Measurements from ENCODE around the gene BNIP3. TPM values are rescaled to one million over a fixed set of nuclear protein-coding genes. Genes with fewer than 3 reads are reported as not detected.
A peak's percentile ranks its signal among the peaks of the same experiment; 100 is the strongest.

BNIP3 gene
- total and polyA plus RNA-seq, 2 donors (not counting 3 experiments of a cell fraction or from before 2014, with no cell fraction given), result 51.4 to 53.3 TPM

DNA sequence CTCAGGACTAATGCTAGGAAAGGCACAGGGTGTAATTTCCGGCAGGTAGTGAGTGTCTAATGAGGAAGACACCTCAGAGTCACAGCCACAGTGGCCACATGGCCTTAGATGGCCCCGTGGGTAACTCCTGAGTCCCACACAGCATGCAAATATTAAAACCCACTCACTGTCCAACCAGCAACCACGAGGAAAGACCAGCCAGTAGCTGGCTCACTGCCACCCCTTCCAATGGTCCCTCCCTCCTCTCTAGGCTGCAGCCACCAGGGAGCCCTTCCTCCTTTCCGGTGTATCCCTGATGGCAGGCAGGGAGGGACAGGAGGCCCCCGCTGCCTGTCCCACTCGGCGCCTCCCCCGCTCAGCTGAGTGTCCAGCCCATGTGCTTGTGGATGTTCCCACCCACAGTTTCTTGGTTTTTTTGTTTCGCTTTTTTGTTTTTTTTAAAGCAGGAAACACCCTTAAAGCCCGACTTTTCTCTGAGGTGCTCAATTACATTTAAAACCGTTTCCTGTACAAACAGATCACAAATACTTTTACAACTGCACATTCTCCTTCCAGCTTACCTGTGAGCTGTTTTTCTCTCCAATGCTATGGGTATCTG is 9.2 kb downstream of the BNIP3 start:
- H3K4me2 ChIP-seq (ENCODE audit: insufficient read depth, low read length), result no peak overlapping the region
- POLR2A ChIA-PET, result no interaction called here
- H3K27me3 ChIP-seq (ENCODE audit: control insufficient read depth in 2 of 2, insufficient read depth in 2 of 2, low read length in 2 of 2), result no peaks in the 10 kb centered on the region
- CTCF ChIA-PET, result interaction anchor here (1.3 to 4.6 kb wide), 3 partner anchors 25 to 87 kb away, joined by 4 to 33 read pairs (median 7); no protein-coding TSS in a partner anchor
- peaks cover 59% of the 10 kb centered on the region for H3K79me2 ChIP-seq (ENCODE audit: control insufficient read depth, insufficient read depth, low read length)
- H3K36me3 ChIP-seq (ENCODE audit: control insufficient read depth in 2 of 2, extremely low read depth in 1 of 2, insufficient read depth in 2 of 2, low read length in 2 of 2), result peaks cover 5 to 18% of the 10 kb centered on the region in 2 experiments
- no peak overlapping the region for H3K4me3 ChIP-seq (replicated peaks in 1 of 3; ENCODE audit: insufficient read depth in 1 of 3, low read depth in 1 of 3, low read length in 3 of 3)
- peaks cover 11% of the 10 kb centered on the region for H3K4me1 ChIP-seq (ENCODE audit: control insufficient read depth, extremely low read depth, insufficient read depth, low read length)
- FAIRE-seq, result peak; percentile 48
- no peaks in the 10 kb centered on the region for H4K20me1 ChIP-seq (replicated peaks; ENCODE audit: control insufficient read depth, extremely low read depth, insufficient read depth, low read length)
- no TSS peak for BruUV-seq (replicated peaks)
- intact Hi-C loops (cut with micrococcal nuclease), result loop anchor here (1.0 kb wide), 1 partner anchor 51 kb away; no protein-coding TSS in a partner anchor
- H3K27ac ChIP-seq (ENCODE audit: insufficient read depth, low read depth, low read length), result no peak overlapping the region
- peak; percentile 46 for DNase-seq (ENCODE audit: low read depth, low spot score)
- no peak overlapping the region for H2AFZ ChIP-seq (ENCODE audit: low read depth, low read length)
- dilution Hi-C loops (cut with MboI; ENCODE audit: extremely low pct_ligation_motif_present, low sequenced_read_pairs), result no loop called here
- H3K9me1 ChIP-seq (replicated peaks; ENCODE audit: control insufficient read depth, extremely low read depth, insufficient read depth, low read length), result no peaks in the 10 kb centered on the region
- H3K9ac ChIP-seq (replicated peaks; ENCODE audit: extremely low read depth, insufficient read depth, low read length), result no peak overlapping the region
- H3K9me3 ChIP-seq (replicated peaks; ENCODE audit: control insufficient read depth, insufficient read depth, low read length), result no peaks in the 10 kb centered on the region
- TF ChIP-seq EZH2 (IDR thresholded peaks at IDR 0.05; ENCODE audit: borderline replicate concordance, low read depth, low read length, severe bottlenecking), result no peak
- no peak for TF ChIP-seq JUN (IDR thresholded peaks at IDR 0.05; ENCODE audit: borderline replicate concordance, insufficient read depth, insufficient read length, low read depth)
- TF ChIP-seq POLR2A (IDR thresholded peaks at IDR 0.05; ENCODE audit: low read depth, low read length), result no peak
- TF ChIP-seq, protein P1, sequence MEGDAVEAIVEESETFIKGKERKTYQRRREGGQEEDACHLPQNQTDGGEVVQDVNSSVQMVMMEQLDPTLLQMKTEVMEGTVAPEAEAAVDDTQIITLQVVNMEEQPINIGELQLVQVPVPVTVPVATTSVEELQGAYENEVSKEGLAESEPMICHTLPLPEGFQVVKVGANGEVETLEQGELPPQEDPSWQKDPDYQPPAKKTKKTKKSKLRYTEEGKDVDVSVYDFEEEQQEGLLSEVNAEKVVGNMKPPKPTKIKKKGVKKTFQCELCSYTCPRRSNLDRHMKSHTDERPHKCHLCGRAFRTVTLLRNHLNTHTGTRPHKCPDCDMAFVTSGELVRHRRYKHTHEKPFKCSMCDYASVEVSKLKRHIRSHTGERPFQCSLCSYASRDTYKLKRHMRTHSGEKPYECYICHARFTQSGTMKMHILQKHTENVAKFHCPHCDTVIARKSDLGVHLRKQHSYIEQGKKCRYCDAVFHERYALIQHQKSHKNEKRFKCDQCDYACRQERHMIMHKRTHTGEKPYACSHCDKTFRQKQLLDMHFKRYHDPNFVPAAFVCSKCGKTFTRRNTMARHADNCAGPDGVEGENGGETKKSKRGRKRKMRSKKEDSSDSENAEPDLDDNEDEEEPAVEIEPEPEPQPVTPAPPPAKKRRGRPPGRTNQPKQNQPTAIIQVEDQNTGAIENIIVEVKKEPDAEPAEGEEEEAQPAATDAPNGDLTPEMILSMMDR (IDR thresholded peaks at IDR 0.05; ENCODE audit: extremely low read depth in 1 of 2, insufficient read depth in 1 of 2, low read depth in 1 of 2, low read length in 2 of 2), result no peak
- no peak for TF ChIP-seq POLR2AphosphoS5 (IDR thresholded peaks at IDR 0.05; ENCODE audit: insufficient read depth, low read depth, low read length)
- TF ChIP-seq, protein P2, sequence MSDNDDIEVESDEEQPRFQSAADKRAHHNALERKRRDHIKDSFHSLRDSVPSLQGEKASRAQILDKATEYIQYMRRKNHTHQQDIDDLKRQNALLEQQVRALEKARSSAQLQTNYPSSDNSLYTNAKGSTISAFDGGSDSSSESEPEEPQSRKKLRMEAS (IDR thresholded peaks at IDR 0.05; ENCODE audit: insufficient read depth, insufficient read length), result no peak
- no peak for TF ChIP-seq FOS (IDR thresholded peaks at IDR 0.05; ENCODE audit: borderline replicate concordance, insufficient read depth, low read length)
- no peak for TF ChIP-seq MYC (IDR thresholded peaks at IDR 0.05; ENCODE audit: low read depth, low read length)
- TF ChIP-seq GATA2 (IDR thresholded peaks at IDR 0.05; ENCODE audit: insufficient read depth, insufficient read length, low read depth, low read length), result no peak

All from endothelial cell of umbilical vein (primary cell).